Uterine smooth muscle cell (primary cell): ENCODE results near the gene FAM3A. TPM values are rescaled to one million over a fixed set of nuclear protein-coding genes. Genes with fewer than 3 reads are reported as not detected.

ENCODE experiments used
- total RNA-seq: library from RNA; depleted of rRNA; stranded (reverse); fragments of >200 nt; gene quantifications from 2 replicates; pipeline ENCODE4 v1.2.3, GENCODE V29; 2014

The FAM3A gene
- total RNA-seq, result 32.4 TPM in 2 replicates

GRCh38 chrX:154515966-154516655 is at the start of gene FAM3A:
Gene FAM3A, minus strand, starts transcription at chrX:154516232. Its CDS starts 460 bp downstream, at chrX:154515772.

GRCh38 chrX:154547245-154548027 is 31.4 kb upstream of the FAM3A start, which contains the start of gene IKBKG:
Gene IKBKG, plus strand, starts transcription at chrX:154547620. Its CDS starts 4,383 bp downstream, at chrX:154552003.

GRCh38 chrX:154546354-154547244 is 30.6 kb upstream of the FAM3A start, which contains the start of gene G6PD:
Gene G6PD, minus strand, starts transcription at chrX:154546846. Its CDS starts 691 bp downstream, at chrX:154546155.

GRCh38 chrX:154490414-154491083 is 25.5 kb downstream of the FAM3A start, which contains the start of gene SLC10A3:
Gene SLC10A3, minus strand, starts transcription at chrX:154490629. Its CDS starts 1,689 bp downstream, at chrX:154488940.

GRCh38 chrX:154486396-154487207 is 29.4 kb downstream of the FAM3A start, which contains the start of gene UBL4A:
Gene UBL4A, minus strand, starts transcription at chrX:154486615. Its CDS starts 31 bp downstream, at chrX:154486584.

GRCh38 chrX:154478728-154479622 is 37.1 kb downstream of the FAM3A start, which contains the start of gene LAGE3:
Gene LAGE3, minus strand, starts transcription at chrX:154479281. Its CDS starts 366 bp downstream, at chrX:154478915.

GRCh38 chrX:154458116-154458953 is 57.7 kb downstream of the FAM3A start, which contains the start of gene PLXNA3:
Gene PLXNA3, plus strand, starts transcription at chrX:154458281. Its CDS starts 1,903 bp downstream, at chrX:154460184.

Other genes with a start within 250 kb of the FAM3A start
- gene TEX28, start 221.1 kb downstream of the FAM3A start, total RNA-seq, result not detected in 2 replicates
- not detected in 2 replicates for gene TKTL1, start 220.4 kb downstream of the FAM3A start, total RNA-seq
- 2,419 and 3,747 TPM in 2 replicates for gene FLNA, start 141.6 kb downstream of the FAM3A start, total RNA-seq
- gene EMD, start 136.9 kb downstream of the FAM3A start, total RNA-seq, result 17.1 and 20.6 TPM in 2 replicates
- gene RPL10, start 117.9 kb downstream of the FAM3A start, total RNA-seq, result 2,853 and 3,007 TPM in 2 replicates
- 31.5 and 54.7 TPM in 2 replicates for gene DNASE1L1, start 107.0 kb downstream of the FAM3A start, total RNA-seq
- 16.3 and 19.1 TPM in 2 replicates for gene TAFAZZIN, start 104.7 kb downstream of the FAM3A start, total RNA-seq
- gene ATP6AP1, start 87.6 kb downstream of the FAM3A start, total RNA-seq, result 58.3 and 72.5 TPM in 2 replicates
- gene GDI1, start 79.1 kb downstream of the FAM3A start, total RNA-seq, result 110 and 115 TPM in 2 replicates
- 89.5 and 112 TPM in 2 replicates for gene FAM50A, start 72.1 kb downstream of the FAM3A start, total RNA-seq
- 19.2 and 26.2 TPM in 2 replicates for gene PLXNA3, start 58.0 kb downstream of the FAM3A start, total RNA-seq
- 11.4 and 25.7 TPM in 2 replicates for gene LAGE3, start 37.0 kb downstream of the FAM3A start, total RNA-seq
- gene UBL4A, start 29.6 kb downstream of the FAM3A start, total RNA-seq, result 41.7 and 59.2 TPM in 2 replicates
- gene SLC10A3, start 25.6 kb downstream of the FAM3A start, total RNA-seq, result 15.9 and 17.5 TPM in 2 replicates
- gene G6PD, start 30.6 kb upstream of the FAM3A start, total RNA-seq, result 62.4 and 81.9 TPM in 2 replicates
- 17.5 and 18.7 TPM in 2 replicates for gene IKBKG, start 31.4 kb upstream of the FAM3A start, total RNA-seq
- gene CTAG1A, start 68.9 kb upstream of the FAM3A start, total RNA-seq, result not detected in 2 replicates
- gene CTAG1B, start 103.0 kb upstream of the FAM3A start, total RNA-seq, result not detected in 2 replicates
- not detected in 2 replicates for gene CTAG2, start 137.3 kb upstream of the FAM3A start, total RNA-seq
- gene GAB3, start 234.8 kb upstream of the FAM3A start, total RNA-seq, result 0.77 and 1.4 TPM in 2 replicates
- 36.5 and 60.1 TPM in 2 replicates for gene DKC1, start 246.6 kb upstream of the FAM3A start, total RNA-seq